GM21825 (cell line): Measurements from ENCODE around the gene SSTR5.
"Not testable (repeated sequence)": the region's sequence is repeated elsewhere in the genome, so short reads cannot be mapped to it uniquely, and the experiment has no call there.

ENCODE experiments used
- ATAC-seq: cut with Tn5 transposase; IDR thresholded peaks from one replicate; pipeline ENCODE4 v1.9.1; 2021; ENCODE audit warnings: mild to moderate bottlenecking, moderate library complexity; ENCODE audit not compliant: unreplicated experiment

The SSTR5 gene

DNA sequence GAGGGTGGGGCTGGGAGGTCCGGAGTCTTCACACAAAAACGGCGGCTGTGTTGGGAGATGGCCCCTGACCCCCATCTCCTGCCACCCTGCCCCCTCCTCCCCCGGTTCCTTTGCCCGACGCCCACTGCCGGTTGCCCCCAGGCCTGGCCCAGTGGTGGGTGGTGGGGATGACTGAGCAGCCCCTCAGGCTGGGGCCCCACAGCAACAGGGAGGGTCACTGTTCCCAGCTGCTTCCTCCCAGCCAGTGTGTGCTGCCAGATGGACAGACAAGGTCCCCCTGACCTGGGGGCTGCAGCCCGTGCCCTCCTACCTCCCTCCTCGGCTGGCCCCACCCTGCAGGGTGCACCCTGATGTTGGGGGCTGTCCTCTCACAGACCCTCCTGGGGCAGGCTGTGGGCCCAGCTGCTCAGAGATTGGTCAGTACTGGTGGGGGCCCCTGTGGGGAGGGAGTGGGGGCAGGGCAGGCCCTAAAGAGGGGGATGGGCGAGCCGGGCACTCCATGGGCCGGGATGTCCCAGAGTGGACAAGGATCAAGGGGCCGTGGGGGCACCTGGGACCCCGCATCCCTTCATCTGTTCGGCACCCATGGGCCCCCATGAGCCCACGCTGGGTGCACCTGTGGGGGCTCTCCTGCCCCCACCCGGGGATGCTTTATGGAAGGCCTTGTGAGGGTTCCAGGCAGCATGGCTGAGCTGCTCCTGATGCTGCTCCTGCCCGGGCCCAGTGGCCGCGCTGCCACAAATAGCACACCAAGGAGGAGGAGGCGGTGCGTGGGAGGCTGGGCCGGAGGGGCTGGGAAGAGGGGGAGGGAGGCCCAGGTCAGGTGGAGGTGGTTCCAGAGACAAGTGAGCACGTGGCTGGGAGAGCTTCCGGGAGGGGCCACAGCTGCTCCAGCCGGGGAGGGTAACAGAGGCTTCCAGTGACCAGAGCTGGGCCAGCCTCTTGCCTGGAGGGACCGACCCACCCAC is 18.4 kb downstream of the SSTR5 start:
- ATAC-seq, result no peak

DNA sequence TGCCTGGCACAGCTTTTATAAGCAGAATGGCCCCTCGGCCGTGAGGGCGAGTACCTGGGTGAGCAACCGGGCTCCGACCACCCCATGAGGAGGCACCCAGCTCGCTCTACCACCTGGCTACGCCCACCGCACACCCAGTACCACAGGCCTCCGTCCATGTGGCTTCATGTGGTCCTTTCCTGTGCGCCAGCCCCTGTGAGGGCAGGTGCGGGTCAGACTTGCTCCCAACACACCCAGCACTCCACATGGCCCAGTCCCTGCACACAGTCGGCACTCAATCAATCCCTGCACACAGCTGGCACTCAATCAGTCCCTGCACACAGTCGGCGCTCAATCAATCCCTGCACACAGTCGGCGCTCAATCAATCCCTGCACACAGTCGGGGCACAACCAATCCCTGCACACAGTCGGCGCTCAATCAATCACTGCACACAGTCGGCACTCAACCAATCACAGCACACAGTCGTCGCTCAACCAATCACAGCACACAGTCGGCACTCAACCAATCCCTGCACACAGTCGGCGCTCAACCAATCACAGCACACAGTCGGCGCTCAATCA is 19.5 kb downstream of the SSTR5 start:
- ATAC-seq, result no peak

DNA sequence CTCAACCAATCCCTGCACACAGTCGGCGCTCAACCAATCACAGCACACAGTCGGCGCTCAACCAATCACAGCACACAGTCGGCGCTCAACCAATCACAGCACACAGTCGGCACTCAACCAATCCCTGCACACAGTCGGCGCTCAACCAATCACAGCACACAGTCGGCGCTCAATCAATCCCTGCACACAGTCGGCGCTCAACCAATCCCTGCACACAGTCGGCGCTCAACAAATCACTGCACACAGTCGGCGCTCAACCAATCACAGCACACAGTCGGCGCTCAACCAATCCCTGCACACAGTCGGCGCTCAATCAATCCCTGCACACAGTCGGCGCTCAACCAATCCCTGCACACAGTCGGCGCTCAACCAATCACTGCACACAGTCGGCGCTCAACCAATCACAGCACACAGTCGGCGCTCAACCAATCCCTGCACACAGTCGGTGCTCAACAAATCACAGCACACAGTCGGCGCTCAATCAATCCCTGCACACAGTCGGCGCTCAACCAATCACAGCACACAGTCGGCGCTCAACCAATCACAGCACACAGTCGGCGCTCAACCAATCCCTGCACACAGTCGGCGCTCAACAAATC is 20.2 kb downstream of the SSTR5 start:
- not testable (repeated sequence) for ATAC-seq

DNA sequence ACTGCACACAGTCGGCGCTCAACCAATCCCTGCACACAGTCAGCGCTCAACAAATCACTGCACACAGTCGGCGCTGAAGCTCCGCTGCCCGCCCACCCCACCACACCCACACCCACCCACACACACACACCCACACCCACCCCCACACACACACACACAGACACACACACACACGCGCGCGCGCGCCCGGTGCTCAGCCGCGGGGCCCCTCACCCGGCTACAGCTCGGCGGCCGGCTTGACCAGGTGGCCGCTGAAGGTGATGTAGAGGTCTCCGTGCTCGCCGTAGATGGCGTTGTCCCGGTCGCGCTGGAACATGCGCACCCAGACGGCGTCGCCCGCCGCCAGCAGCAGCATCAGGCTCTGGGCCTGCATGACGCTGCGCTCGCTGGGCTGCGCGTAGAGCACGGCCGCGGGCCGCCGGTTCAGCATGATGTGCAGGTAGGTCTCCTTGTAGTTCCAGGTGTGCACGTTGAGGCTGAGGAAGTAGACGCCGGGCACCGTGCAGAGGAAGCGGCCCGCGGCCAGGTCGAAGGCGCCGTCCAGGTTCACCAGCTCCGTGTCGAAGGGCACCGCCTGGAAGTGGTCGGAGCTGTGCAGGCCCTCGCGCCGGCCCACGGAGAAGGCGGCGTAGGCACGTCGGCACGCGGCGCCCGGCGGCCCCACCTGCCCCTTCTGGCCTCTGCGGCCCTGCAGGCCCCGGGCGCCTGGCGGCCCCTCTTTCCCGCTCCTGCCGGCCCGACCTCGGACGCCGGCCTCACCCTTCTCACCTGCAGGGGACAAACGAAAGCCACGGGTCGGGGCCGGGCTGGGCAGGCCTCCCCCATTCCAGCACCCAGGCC is 21.0 kb downstream of the SSTR5 start:
- ATAC-seq, result no peak

DNA sequence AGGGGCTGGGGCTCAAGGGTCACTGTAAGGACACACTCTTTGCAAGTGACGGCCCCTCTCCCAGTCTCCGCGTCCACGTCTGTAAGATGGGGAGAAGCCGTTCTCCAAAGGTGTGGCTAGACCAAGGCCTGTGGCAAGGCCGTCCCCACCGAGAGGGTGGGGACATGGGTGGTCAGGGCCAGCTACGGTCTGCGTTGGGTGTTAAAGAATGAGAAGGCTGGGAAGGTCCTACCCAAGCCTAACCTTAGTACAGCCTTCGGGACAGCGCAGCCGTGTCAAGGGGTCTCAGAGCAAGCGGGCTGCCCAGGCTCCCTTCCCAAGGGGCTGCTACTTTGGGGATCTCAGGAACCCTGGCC is 21.6 kb downstream of the SSTR5 start:
- no peak for ATAC-seq

DNA sequence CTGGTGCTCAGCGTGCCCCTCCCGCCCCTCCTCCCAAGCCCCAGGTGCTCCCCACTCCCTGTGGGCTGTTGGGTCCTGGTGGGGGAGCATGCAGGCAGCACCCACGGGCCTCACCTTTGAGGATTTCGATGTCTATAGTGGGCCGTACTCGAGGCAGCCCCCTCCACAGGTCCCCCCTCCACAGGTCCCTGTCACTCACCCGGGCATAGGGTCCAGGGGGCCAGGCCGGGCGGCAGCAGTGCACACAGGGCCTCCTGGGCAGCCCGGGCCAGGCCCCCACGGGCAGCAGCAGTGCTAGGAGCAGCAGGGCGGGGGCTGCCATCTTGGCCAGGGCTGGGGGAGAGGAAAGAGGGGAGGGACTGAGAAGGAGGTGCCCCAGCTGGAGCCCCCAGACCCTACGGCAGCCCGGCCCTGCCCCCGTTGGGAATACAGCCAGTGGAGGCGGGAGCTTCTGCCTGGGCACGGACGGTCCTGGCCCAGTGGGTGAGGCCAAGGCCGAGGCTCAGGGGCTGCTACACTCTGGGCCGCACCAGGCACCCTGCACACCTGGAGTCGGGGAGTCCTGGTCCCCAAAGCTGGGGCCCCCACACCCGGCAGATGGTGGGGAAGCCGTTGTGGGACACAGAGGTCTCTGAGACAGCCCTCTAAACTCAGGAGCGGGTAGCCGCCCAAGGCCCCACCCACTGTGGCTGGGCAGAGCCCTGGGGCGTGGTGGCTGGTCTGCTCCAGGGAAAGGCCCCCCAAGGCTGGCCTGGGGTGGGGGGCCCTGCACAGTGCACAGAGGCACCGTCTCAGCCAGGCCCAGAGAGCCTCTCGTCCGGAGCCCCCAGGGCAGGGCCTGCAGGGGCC is 22.3 kb downstream of the SSTR5 start:
- no peak for ATAC-seq

DNA sequence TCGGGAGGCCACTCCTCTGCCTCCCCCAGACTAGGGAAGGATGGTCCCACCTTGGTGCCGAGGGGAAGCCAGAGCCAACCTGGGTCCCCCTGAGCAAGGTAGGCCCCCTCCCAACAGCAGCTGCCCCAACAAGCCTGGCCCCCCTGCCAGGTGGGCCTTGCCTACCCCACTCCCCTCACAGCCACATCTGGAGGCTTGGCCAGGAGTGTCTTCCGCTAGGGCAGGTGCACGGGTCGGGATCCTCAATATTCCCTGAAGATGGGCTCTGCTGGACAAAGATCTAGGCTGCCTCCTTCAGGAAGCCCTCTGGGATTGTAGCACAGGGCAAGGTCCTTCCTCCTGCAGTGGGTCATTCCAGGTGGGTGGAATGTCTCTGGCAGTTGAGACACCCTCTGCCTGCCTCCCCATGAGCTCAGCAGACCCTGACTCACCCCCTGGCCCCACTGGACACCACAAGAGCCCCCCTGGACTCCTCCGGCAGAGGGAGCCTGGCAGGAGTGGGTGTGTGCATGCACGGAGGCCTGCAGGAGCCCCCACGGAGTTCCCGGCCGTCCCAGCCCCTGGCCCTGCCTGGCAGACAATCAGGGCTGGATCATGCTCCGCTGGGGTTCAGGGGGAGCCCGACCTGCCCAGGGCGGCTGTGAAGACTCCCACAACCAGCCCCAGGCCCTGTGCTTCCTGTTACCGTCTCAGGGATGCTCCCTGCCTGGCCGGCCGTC is 23.1 kb downstream of the SSTR5 start:
- ATAC-seq, result no peak

DNA sequence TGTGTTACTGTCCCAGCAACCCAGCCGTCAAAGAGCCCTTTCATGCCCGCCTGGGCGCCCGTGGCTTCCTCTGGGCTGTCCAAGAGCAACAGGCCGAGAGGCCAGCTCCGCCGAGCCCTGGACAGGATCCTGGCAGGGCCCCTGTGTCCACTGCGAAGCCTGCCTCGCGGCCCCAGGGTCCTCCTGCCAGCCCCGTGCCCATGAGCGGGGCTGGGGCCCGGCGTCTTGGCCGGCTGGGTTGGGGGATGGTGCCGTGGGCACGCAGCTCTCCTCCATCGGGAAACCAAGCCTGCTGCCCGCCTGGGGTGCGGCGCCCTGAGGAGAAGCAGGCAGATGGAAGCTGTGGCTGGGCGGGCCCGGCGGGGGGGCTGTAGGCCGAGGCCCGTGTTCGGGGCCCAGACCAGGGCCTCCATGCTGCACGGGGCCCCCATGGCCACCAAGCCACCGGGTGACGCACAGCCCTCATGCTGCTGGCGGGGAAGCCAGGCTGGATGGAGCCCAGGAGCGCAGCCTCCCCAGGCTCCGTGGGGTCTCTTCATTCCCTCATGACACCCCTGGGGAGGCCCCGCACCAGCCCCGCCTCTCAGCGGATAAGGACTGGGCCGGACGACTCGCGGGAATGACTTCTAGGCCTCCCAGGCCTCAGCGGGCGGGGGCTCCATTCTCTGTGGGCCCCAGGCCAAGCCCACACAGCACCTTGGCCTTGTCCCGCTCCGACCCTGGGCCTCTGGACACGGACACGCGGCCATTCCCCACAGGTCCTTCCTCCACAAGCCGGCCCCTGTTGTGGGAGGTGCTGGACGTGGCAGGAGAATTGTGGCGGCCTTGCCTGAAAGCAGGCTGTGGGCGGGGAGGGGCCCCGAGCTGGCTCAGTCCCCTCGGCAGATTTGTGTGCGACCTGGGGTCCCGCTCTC is 23.9 kb downstream of the SSTR5 start, which contains the start of gene C1QTNF8:
Gene C1QTNF8 (minus strand): TSS at position 76 of the 914 bp plus-strand sequence. CDS start 1,322 bp downstream, outside the sequence.
- ATAC-seq, result no peak

DNA sequence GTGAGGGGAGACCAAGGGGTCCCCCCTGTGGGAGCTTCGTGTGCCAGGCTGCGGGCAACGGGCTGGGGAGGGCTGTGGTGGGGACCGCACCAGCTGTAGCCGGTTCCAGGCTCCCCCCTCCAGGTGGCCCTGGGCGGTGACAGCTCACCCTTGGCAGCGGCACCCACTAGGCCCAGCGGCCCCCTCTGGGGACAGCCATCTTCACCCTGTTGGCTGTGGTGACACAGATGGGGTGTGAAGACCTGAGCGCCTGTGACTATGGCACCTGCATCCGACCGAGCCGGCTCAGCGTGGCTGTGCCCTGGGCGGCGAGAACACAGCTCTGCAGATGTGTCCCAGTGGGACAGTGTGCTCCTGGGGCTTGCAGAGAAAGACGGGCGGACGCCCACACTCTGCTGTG is 24.6 kb downstream of the SSTR5 start:
- ATAC-seq, result no peak

DNA sequence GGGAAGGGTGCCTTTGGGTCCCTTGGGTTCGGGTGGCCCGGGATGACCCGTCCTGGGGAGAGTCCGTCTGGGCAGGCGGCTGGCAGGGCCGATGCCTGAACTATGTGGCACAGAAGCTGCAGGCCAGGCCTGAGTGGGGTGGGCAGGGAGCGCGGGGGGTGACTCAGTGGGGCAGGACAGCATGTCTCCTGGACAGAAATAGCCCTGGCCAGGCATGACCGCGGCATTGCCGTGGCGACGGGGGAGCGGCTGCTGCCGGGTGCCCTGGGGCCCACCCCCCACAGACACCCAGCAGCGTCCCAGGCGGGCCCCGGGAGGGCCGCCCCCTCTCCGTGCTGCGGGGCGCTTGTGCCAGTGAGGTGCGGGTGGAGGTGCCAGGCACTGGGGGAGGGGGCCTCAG is 25.3 kb downstream of the SSTR5 start:
- no peak for ATAC-seq

DNA sequence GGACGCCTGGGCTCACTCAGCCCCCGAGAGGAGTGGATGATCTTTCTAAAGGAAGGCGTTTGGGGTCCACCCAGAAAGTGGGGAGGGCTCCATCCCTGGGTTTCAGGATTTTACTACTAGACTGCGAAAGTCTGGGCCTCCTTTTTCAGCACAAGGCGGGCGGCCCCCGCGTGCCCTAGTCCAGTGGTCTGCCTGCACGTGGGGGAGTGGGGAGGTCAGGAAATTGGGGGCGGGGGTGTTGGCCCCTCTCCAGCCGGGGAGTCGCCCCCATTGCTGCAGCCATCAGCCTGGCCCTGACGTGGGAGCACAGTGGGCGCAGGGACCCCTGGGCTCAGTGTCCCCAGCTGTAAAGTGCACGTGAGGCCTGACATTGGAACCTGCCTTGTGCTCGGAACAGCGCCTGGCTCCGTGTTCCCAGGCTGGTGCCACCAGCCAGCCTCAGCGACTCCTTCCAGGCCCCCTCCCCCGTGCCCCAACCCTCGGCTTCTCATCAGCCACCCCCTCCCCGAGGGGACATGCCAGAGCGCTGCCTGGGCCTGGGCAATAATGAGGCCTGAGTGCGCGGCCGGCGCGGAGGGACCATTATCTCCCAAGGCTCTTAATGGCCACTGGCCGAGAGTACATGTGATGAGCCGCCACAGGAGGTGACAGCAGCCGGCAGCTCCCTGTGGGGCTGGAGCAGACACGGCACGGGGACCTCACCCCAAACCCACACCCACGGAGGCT is 25.9 kb downstream of the SSTR5 start:
- ATAC-seq, result no peak

DNA sequence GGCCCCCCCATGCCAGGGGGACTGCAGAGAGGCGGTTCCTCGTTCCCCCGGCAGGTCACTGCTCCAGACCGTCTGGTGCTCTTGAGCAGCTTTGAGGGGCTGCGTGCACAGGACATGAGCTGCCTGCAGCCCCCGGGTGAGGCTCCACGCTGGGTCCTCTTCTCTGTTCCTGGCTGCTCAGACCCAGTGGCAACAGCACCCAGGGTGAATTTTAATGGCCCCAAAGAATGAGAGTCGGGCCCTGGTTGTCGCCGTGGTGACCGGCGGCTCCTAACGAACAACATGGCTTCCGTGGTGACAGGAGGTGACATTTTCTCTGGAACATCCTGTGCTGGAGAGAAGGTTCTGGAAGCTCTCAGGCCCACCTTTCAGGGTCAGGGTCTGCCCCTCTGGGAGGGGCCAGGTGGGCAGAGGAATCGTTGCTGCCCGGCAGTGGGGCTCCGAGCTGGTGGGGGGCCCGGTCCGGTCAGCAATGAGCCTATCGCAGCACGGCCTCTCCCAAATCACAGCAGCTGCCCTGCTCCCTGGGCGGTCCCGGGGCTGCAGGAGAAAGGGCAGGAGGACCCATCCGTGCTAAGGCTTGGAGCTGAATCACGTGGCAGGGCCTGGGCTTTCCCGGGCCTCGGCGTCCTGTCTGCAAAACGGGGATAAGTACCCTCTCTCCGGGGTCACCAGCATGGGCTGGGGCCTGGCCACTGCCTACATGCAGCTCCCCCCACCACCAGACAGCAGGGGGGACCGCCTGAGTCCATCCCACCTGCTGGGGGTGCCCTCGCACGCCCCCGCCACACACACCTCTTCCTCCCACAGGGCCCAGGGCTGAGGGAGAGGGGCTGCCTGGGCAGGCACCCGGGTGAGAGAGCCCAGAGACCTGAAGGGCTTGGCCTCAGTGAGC is 26.9 kb downstream of the SSTR5 start:
- no peak for ATAC-seq

DNA sequence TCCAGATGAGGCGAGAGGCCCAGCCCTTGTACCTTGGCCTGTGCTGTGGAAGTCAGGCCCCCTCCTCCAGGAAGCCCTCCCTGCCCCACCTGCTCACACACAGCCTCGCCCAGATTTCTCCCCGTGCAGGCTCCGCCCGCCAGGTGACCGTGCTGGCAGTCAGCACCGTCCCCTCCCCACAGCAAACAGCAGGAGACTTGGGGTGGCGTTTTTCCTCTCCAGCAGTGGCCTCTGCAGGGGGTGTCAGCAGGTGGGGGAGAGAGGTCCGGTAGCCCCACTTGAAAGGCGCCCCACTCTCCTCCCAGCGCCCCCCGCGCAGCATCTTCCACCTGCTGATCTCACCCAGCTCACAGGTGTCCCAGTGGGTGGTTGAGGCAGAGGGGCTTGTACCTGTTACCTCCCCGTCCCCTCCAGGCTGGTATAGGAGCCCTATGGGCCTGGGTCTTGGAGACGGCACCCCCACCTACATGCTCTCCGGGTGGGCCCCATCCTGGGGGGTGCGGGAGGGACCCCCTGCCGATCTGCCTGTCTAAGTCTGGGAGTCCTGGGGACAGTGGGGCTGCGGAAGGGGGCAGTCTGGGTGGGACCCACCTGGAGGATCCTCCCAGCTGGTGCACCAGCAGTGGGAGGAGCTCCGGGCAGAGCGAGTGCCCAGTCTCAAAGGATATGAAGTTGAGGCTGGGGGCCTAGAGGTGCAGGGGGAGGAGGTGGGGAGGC is 27.7 kb downstream of the SSTR5 start:
- no peak for ATAC-seq

DNA sequence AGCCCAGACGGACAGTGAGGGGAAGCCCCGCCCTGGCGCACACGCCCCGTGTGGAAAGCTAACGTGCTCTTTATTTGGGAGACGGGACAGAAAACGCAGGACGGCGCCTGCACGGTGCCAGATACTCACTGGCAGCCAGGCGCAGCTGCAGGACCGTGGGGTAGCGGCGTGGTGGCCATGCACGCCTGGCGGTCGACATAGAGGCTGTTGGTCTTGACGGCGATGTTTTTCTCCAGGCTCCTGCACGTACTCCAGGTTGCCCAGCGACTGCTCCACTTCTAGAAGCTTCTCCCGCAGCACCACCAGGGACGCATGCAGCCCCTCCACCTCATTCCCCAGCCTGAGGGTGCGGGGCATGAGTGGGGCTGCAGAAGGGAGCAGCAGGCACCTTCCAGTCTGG is 28.6 kb downstream of the SSTR5 start:
- ATAC-seq, result no peak

DNA sequence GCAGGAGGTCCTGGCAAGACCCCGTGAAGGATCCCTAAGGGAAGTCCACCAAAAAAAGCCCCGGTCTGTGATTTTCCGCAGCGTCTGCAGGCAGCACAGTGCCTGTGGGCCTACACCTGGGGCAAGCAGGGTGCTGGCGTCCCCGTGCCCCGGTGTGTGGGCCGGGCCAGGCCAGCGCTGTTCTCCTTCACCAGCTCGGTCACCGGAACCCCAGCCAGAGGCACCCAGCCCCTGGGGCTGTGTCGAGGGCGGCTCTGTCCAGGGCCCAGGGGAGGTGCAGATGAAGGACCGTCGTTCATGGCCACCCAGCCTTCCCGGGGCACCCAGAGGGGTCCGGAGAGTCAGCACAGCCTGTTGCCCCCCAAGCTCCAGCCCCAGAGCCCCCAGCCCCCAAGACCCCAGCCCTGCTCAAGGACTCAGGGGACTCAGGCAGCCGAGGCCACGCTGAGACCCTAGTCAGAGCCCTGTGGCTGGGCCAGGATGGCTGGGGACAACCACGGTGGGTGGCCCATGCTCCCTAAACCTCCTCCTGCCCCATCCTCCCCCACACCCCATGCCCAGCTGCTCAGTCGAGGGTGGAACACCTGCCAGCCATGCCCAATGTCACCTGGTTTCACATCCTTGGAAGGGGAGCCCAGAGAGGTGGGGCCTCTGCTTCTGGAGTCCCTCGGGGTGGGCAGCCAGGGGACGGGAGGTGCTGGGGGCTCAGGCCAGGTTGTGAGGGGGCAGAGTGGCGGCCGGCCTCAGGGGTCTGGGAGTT is 29.2 kb downstream of the SSTR5 start:
- ATAC-seq, result no peak

DNA sequence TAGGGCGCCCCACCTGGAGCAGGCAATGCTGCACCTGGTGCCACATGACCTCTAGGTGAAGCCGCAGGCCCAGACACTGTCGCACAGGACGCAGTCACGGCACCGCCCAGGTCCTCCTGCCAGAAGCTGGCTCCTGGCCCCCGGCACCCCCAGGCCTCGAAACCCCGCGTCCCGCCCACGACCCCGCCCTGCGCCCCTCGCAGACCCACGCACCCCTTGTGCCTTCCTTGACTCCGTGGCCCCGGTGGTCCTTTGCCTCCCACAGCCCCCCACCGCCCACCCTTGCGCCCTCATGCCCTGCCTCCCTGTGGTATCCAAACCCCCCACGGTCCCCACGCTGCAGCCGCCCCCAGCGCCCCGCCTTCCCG is 29.8 kb downstream of the SSTR5 start:
- ATAC-seq, result no peak
